GM19193 (cell line): ENCODE measurements around the gene RNF220.

Experiments
- POLR2A ChIP-seq: IDR thresholded peaks from 4 replicates; pipeline ENCODE4 v1.6.1; 2011; ENCODE audit not compliant: insufficient read depth, insufficient read length; ENCODE audit errors: extremely low read depth

RNF220 gene

DNA sequence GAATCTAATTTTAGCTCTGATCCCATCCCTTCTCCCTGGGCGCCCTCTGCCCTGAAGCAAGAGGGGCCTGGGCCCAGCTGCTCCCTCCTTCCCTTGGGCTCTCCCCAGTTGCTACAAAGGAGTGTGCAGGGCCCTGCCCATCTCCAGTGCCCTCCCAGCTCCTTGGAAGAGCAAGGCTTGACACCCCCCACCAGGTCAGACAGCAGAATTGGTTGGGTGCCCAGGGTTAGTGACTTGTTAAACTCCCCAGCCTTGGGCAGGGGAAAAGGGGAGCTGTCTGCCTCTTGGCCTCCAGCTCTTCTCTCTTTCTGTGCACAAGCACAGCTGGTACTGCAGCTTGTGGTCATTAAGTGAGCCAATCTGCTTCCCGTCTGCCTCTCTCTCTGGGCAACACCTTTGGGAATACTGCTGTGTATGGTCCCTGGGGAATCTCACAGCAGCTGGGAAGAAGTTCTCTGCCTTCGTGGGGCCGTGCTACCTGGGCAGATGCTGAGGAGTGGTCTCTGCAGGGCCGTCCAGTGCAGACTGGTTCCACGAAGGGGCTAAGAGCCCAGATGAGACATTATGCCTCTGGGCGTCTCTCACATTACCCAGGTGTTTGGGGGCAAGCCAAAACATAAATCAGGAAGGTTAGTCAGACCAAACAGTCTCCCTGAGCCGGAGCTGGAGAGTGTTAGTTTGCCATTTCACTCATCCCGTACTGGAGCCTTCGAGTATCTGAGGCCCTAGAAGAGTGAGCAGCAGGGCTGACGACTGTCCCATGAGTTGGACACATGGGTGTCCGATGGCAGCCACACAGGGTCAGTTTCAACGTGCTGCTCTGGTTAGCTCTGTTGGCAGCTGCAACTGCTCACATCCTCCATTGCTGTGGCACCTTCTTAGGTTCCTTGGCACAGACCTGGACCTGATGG is 231.9 kb downstream of the RNF220 start:
- TF ChIP-seq POLR2A, result no peak

DNA sequence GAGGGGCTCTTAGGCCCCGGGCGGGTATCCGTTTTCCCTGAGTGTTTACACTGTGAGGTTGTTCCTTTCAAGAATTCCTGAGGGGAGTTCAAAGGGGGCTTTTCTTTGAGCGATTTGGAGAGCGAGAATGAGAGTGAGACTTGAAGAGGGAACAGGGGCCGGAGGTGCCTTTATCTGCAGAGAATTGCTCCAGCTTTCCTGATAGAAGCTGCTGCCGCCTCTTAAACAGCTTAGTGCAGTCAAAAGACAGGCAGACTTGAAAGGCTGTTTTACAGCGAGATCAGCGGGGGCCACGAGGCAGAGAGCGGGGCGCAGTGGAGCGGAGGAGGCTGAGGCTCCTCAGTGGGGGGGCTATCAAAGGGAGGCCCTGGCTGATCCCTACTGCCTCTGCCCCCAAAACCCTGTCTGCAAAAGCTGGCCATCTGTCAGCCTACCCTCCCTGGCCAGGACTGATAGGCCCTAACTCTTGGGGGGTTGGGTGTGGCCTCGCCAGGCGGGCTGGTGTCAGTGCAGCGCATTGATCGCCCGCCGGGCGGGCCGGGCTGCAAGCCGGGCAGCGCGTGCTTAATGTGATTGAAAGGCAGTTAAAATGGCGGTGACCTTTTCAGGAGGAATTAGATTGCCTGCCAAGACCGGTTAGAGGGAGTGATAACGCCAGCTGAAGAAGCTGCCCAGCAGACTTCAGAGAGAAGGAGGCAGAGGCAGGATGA is 232.8 kb downstream of the RNF220 start:
- TF ChIP-seq POLR2A, result no peak

DNA sequence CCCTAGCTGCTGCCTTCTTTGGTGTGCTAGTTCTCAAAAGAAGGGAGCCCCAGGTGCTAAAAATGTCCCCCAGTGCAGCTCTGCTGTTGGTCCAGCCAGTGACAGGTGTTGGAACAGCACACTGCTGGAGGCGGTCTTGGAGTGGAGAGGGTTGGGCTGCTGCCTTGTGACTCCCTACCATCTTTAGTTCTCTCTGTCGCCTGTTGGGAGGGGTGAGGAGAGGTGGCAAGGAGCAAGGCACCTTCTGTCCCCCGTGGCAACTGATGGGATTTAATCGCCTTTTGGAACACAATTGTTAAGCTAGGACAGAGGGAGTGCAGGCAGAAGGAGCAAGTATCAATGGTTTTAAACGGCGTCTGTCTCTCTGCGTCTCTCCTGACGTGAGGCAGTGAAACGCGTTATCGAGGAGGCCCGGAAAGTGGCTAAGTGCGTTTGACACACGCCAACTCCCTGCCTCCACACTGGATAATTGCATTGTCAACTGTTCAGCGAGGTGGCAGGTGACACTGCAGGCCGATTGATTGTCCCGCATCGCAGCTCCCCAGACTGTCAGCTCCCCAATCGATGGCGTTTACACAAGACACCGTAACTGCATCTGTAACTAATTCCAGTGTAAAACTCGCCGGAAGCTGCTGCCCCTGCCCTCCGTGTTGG is 235.3 kb downstream of the RNF220 start:
- no peak for TF ChIP-seq POLR2A

DNA sequence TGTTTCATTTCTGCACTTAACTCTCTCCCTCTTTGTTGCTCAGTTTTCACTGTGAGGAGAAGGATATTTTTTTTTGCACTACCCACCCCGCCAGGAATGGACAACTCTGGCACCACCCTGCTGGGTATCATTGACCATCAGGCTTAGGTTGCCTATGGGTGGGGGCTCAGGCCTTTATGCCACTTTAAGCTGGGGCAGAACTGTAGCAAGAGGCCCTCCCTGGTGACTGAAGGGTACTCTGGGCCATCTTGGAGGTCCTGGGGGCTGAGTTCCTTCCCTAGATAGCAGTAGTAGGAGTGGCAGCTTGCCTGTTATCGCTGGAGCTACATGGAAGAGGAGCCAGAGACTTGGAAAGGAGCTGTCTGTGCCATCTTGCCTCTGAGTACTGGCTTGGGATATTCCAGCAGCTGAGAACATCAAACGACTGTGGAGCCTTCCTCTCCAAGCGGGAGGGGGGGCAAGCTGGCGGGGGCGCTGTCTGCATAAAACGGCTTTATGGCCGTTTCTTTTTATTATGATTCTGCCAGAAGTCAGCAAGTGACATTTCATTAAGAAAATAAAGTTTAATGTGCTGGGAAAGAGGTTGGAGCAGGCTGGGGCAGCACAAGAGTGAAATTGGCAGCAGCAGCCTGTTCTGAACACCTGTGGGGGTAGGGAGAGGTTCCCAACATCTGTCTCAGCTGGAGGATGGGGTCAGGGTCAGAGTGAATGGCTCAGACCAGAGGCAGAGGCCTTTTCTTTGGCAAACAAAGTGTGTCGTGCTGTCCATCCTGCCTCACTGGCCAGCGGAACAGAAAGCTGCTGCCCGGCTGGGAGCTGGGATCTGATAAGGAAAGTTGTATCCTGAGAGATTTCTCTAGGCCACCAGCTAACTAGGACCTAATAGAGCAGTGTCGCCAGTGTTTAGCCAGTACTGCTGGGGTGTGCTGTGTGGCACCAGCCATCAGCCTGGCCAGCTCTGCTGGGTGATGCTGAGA is 236.4 kb downstream of the RNF220 start:
- no peak for TF ChIP-seq POLR2A

DNA sequence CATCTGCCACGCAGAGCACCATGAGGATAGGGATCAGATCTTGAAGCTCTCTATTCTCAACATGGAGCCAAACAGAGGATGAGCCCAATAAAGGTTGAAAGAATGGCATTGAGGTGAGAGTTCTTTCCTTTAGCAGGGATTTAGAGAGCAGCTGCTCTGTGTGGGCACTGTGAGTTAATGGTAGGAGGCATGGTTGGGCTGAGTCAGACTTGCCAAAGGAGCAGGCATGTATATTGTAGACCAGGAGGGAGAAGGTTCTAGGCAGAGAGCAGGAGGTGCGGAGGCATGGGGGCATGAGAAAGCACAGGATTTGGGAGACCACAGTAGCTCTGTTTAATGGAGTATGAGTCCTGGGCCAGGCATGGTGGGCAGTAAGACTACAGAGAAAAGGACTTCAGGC is 237.2 kb downstream of the RNF220 start:
- TF ChIP-seq POLR2A, result no peak

DNA sequence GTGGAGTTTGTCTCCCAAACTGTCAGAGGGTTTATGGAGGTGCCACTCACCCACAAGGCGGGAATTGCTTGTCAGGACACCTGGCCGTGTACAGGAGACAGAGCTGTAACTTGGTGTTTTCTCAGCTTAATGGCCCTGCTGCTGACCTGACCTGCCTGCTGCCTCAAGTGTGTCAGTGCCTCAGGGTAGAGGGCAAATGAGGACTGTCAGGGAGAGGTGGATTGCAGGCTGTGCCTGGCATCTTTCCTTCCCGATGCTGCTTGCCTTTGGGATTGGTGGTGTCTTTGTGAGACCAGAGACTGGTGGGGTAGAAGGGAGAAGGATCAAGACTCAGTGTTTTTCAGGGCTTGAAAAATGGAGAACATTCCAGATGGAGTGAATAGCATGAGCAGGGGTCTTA is 237.9 kb downstream of the RNF220 start:
- TF ChIP-seq POLR2A, result no peak

DNA sequence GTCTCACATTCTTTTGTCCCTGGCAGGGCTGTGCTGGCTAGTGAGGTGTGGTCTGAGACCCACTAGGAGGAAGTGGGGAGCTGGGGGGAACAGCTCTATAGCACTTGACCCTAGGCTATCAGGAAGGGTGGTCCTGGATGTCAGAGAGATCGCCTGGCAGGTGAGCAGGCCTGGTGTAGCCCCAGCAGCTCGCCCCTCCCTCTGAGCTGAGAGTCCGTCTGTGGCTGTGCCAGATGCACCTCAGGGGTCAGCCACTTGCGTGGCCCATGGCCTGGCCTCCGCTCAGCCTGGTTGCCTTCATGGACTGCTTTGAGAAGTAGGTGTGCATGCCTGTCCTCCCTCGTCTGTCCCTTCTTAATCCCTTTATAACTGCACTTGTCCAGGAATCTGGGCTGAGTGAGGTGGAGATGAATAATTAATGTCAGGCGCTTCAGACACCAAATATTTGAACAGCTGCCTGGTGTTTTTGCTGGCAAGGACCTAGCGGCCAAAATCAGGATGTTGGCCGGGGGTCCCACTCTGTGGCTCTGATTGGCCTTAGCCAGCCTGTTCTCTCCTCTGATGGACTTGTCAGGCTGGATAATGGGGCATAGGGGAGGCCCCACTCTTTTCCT is 238.8 kb downstream of the RNF220 start:
- TF ChIP-seq POLR2A, result no peak

DNA sequence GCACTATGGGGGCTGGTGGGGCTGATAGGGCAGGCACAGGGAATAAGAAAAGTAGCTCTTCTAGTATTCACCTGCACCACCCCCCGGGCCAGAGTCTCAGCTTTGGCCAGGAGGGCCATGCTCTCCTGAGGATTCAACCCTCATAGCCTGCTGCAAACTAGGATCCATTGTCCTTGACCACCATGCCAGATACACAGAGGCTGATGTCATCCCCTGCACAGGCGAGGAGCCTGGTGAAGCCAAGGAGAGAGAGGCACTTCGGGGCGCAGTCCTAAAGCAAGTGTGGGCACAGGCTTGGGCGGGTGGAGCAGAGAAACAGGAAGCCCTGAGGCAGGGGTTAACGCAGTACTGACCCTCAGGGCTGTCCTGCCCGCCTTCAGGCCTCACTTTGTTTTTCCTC is 239.8 kb downstream of the RNF220 start:
- TF ChIP-seq POLR2A, result no peak

DNA sequence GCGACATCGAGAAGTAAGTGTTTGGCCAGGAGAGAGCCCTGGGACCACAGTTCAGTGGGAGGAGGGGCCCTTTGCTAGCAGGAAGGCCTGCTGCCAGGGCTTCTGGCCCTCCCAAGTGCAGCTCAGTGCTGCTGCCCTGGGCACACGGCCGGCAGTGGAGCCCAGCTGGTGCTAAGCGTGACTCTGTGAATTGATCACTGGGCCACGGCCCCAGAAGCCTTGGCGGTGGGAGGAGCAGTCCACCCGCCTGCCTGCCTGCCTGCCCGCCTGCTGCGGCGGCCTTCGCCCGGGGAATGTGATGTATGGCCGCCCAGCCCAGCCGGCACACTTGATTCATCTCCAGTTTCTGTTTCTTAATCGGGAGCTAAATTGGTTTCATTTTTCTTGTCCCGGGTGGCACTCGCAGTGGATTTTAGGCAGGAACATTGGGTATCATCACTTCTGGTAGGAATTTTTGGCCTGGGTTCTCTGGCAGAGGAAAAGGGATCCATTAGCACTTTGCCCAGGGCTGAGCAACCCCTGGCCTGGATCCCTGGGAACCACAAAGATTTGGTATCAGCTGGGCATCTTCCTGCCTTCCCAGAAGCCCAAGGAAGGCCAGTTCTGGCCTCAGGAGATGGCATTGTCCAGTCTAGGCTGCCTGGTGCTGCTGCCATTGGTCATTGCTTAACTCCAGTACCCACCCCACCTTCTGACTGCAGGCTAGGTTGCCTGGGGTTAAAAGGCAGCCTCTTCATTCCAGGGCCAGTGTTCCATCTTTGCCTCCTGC is 240.6 kb downstream of the RNF220 start:
- no peak for TF ChIP-seq POLR2A

DNA sequence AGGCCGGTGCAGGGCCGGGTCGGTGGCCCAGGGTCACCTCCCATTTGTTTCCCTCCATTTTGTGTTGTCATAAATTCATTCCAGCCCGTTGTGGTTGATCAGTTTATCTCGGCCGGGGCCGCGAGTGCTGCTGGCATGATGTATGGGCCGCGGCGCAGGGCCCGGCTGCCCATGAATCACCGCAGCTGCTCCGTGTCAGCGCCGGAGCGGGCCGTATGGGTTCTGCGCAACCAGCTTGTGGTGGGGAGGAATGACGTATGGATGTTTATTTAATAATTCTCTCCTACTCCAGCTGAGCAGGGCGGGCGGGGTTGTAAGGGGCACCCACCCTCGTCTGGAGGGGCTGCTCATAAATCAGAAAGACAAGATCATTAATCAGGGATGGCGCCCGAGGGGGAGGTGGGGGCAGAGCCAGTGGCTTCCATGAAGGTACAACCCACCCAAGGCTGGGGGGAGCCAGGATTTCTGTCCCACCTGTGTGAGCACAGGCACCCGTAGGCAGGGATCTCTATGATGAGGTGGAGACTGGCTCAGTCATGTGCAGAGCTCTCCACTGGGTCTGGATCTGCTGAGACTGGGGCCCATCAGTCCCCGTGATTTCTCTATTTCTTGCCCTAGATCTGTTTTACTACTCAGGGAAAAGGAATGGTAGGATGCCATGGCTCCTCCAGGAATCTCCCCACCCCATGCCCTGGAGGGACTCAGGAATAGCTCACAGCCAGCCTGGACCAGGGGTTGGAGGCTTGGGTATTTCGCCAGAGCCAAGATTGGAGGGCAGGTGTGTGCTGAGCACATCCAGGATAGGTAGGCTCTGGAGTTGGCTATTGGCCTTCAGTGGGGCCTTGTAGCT is 241.4 kb downstream of the RNF220 start:
- no peak for TF ChIP-seq POLR2A

DNA sequence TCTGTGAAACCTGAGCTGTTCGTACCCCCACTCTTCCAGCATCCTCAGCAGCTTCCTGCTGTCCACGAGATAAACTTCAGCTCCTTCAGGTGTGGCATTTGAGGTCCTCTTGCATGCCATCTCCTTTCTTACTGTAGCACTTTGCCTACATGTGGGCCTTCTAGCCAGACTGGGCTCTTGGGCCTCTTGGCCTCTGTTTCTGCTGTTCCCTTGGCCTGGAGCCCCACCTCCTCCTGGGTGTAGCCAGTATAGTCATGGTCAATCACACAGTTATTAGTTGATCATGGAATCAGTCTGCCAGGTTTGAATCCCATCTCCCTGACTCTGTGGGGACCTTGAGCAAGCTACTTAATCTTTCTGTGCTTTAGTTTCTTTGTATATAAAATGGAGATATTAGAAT is 242.8 kb downstream of the RNF220 start:
- no peak for TF ChIP-seq POLR2A

DNA sequence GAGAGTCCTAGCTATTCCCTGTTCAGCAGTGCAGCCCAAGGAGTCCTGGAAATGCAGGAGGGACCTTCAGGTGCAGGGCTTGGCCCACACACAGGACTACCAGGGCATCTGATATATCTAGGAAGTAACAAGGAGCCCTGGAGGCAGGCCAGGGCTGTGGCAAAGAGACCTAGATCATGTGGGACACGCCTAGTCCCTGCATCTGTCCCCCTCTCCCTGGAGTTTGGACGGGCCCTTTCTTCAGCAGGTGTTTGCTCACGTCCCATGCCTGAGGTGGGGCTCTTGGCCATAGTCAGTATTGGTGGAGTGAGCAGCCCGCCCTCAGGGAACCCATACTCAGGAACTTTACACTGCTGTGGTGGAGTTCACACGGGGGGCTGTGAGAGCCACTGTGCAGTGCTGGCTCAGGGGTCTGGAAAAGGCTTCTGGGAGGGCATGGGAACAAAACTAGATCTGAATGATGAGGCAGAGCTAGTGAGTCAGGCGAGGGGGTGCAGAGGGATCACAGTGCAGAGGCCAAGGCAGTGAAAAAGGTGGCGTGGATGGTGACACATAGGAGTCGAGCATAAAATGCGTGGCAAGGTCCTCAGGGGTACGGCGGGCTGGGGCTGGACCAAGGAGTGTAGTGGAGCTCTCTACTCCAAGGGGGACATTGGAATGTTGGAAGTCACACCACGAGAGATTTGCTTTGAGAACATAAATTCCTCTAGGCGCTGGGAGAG is 243.6 kb downstream of the RNF220 start:
- no peak for TF ChIP-seq POLR2A
